ENCODE measurements around the gene SOX6. TPM values are rescaled to one million over a fixed set of nuclear protein-coding genes. Genes with fewer than 3 reads are reported as not detected.
"Not testable (repeated sequence)": the region's sequence is repeated elsewhere in the genome, so short reads cannot be mapped to it uniquely, and the experiment has no call there.

The SOX6 gene
- total and polyA plus RNA-seq, 12 donors: 0.80 to 43.0 (median 21.2) TPM

DNA sequence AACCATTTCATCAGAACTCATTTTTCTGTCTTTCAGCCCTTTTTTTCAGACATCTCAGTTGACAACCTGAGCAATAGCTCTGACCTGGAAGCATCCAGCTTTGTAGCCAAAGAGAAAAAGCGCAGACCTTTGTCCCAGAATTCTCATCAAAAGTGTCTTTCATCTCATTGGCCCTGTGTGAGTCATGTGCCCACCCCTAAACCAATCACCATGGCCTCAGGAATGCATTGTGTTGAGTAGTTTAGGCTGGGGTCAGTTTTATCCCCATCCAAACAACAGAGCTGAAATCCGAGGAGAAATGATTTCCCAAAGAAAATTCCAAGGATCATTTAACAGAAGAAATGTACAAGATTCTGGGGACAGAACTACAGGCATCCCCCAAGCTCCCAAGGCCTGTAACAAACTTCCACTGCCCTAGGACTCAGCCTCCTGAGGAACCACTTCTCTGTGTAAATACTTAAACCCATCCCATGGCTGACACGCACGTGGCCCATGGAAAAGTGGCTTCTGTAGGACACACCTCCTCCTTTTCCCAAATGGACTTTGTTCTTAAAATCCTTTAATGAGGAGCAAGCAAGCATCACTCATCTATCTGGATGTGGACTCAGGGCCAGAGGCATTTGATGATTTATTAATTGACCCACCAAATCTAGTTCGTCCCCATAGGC is 429.0 kb downstream of the SOX6 start:
- H3K4me1 ChIP-seq: no peaks in the 10 kb centered on the region

DNA sequence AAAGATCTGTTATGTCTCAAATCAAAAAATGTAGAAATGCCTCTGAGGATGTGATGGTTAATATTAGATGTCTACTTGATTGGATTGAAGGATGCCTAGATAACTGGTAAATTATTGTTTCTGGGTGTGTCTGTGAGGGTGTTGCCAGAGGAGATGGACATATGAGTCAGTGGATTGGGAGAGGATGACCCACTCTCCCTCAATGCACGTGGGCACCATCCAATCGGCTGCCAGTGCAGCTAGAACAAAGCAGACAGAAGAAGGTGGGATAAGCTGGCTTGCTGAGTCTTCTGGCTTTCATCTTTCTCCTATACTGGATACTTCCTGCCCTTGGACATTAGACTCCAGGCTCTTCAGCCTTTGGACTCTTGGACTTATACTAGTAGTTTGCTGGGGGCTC is 430.3 kb downstream of the SOX6 start:
- ATAC-seq: no peak
- Histone ChIP-seq H3K4me1 (peaks cover 0 to 3% (median 0%) of the 10 kb centered on the region in 9 donors), H3K27ac (no peak overlapping the region), H3K9me3 (peaks cover 0 to 2% (median 0%) of the 10 kb centered on the region in 11 donors), H3K27me3 (no peaks in the 10 kb centered on the region), H3K4me3 (no peak overlapping the region), H3K36me3 (no peaks in the 10 kb centered on the region)
- intact Hi-C loops (cut with DNase I): no loop called here
- TF ChIP-seq, protein P1, sequence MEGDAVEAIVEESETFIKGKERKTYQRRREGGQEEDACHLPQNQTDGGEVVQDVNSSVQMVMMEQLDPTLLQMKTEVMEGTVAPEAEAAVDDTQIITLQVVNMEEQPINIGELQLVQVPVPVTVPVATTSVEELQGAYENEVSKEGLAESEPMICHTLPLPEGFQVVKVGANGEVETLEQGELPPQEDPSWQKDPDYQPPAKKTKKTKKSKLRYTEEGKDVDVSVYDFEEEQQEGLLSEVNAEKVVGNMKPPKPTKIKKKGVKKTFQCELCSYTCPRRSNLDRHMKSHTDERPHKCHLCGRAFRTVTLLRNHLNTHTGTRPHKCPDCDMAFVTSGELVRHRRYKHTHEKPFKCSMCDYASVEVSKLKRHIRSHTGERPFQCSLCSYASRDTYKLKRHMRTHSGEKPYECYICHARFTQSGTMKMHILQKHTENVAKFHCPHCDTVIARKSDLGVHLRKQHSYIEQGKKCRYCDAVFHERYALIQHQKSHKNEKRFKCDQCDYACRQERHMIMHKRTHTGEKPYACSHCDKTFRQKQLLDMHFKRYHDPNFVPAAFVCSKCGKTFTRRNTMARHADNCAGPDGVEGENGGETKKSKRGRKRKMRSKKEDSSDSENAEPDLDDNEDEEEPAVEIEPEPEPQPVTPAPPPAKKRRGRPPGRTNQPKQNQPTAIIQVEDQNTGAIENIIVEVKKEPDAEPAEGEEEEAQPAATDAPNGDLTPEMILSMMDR (IDR thresholded peaks at IDR 0.05): no peak
- DNase-seq: no peak
- 79 to 84% methylated on average over 2 of the region's 2 CpGs for WGBS, 2 donors

More for the DNA sequence above, 429.0 kb downstream of the SOX6 start:
- intact Hi-C loops (cut with DNase I): no loop called here
- Histone ChIP-seq H3K27me3 (no peaks in the 10 kb centered on the region), H3K4me3 (no peak overlapping the region), H3K27ac (no peak overlapping the region), H3K36me3 (no peaks in the 10 kb centered on the region), H3K9me3 (peaks cover 0 to 13% (median 0%) of the 10 kb centered on the region in 11 donors)
- DNase-seq (no peak), ATAC-seq (no peak)
- TF ChIP-seq, protein P1 (IDR thresholded peaks at IDR 0.05): no peak
- 85 to 91% methylated on average over 5 of the region's 5 CpGs for WGBS, 2 donors

DNA sequence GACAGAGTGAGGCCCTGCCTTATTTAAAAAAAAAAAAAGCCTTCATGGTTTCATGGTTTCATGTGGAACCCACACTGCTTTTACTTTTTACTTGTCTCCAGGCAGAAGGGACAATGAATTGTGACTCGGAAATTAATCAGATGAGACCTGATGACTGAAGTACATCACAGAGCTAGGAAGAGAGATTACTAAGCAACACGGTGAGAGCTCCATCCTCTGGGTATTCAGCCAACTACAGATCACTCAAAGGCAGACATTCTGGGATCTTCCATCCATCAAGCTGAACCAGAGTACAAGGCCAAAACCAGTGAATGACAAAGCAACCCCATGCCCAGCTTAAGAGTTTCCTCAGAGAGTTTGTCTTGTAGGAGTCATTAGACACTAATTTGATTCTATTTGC is 433.2 kb downstream of the SOX6 start:
- WGBS, 2 donors: 58 to 64% methylated on average over 2 of the region's 2 CpGs
- intact Hi-C loops (cut with DNase I): no loop called here
- no peak for ATAC-seq

DNA sequence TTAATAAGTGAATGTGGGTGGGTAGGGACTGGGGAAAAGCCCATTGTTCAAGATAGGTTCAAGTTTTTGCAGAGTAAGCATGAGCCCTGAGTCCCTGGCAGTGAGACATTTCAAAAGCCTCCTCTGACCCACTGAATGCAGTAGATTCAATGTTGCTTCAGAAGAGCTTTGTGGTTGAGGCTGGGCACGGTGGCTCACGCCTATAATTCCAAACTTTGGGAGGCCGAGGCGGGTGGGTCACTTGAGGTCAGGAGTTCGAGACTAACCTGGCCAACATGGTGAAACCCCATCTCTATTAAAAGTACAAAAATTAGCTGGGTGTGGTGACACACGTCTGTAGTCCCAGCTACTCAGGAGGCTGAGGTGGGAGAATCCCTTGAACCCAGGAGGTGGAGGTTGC is 433.6 kb downstream of the SOX6 start:
- H3K4me3 ChIP-seq; H3K4me1 ChIP-seq; H3K27ac ChIP-seq; H3K9me3 ChIP-seq; H3K36me3 ChIP-seq; ATAC-seq; DNase-seq; intact Hi-C loops (cut with DNase I); H3K27me3 ChIP-seq: not testable (repeated sequence)
- 94 to 95% methylated on average over 6 of the region's 6 CpGs for WGBS, 2 donors

More for the DNA sequence above, 433.2 kb downstream of the SOX6 start:
- Histone ChIP-seq H3K27ac (no peak overlapping the region), H3K27me3 (no peaks in the 10 kb centered on the region), H3K36me3 (no peaks in the 10 kb centered on the region), H3K4me3 (no peak overlapping the region), H3K9me3 (no peaks in the 10 kb centered on the region), H3K4me1 (peaks cover 0 to 8% (median 0%) of the 10 kb centered on the region in 9 donors)
- no peak for DNase-seq
- TF ChIP-seq, protein P1 (IDR thresholded peaks at IDR 0.05): peak in 3 of 9 donors; percentile 9 to 24 (median 9)
